Body of pancreas (tissue), 4 donors: ENCODE measurements around the gene BICD2. TPM values are rescaled to one million over a fixed set of nuclear protein-coding genes. Genes with fewer than 3 reads are reported as not detected.
A peak's percentile ranks its signal among the peaks of the same experiment; 100 is the strongest.

Experiments used
- ATAC-seq: fragments of 150-250 bp; one replicate; pipeline ENCODE4 v1.9.1; 2016
- DNase-seq, 4 donors: peaks; one replicate each; pipeline ENCODE4 v3.0.0-alpha.2; 2019
- H3K27ac ChIP-seq, 4 donors: fragments of 200-600 bp; sonication (generic); 1 replicate in 3 of 4; 2 replicates in 1 of 4; pipeline versions ENCODE4 v1.5.1 to v1.6.1; 2016 to 2019; ENCODE audit warnings: mild to moderate bottlenecking in 1 of 4, mixed read lengths in 1 of 4, moderate library complexity in 1 of 4
- H3K27me3 ChIP-seq, 2 donors: fragments of 200-600 bp; sonication (generic); one replicate each; pipeline ENCODE4 v1.6.0; 2016; ENCODE audit warnings: mild to moderate bottlenecking in 1 of 2
- H3K36me3 ChIP-seq, 2 donors: fragments of 200-600 bp; sonication (generic); replicated peaks in 1 of 2; 2 replicates each; pipeline ENCODE4 v1.5.1; 2016; ENCODE audit warnings: low read depth in 2 of 2; ENCODE audit not compliant: insufficient read depth in 1 of 2
- H3K4me1 ChIP-seq: fragments of 200-600 bp; sonication (generic); one replicate; pipeline ENCODE4 v1.6.0; 2016
- H3K4me3 ChIP-seq, 2 donors: fragments of 200-600 bp; sonication (generic); 1 replicate in 1 of 2; 2 replicates in 1 of 2; pipeline ENCODE4 v1.5.1; 2016 to 2019
- H3K9me3 ChIP-seq, 3 donors: fragments of 200-600 bp; sonication (generic); 1 replicate in 2 of 3; 2 replicates in 1 of 3; pipeline ENCODE4 v1.5.1; 2016
- CTCF ChIP-seq, 7 experiments: fragments of 450-650 bp in 4 of 7; fragments of 200-600 bp in 3 of 7; sonication (generic) in 3 of 7; IDR thresholded peaks; one replicate each; pipeline ENCODE4 v1.5.1; 2016 to 2019; ENCODE audit warnings: antibody characterized with exemption in 7 of 7
- POLR2A ChIP-seq, 3 donors: fragments of 450-650 bp; IDR thresholded peaks; one replicate each; pipeline ENCODE4 v1.6.1; 2016; ENCODE audit warnings: antibody characterized with exemption in 3 of 3, mild to moderate bottlenecking in 2 of 3
- WGBS, 2 donors: methylation state at CpG; one replicate each; pipeline ENCODE4 v1.1.5; 2017; 5-methylcytosine and 5-hydroxymethylcytosine counted together
- intact Hi-C: fragments of 100-400 bp; cut with DNase I; formaldehyde crosslinking; loops from one replicate; pipeline ENCODE4 v1.15.1; 2023
- total RNA-seq, 2 donors: library from RNA; depleted of rRNA; stranded (reverse); fragments of >200 nt; gene quantifications; one replicate each; pipeline ENCODE4 v1.1.0, GENCODE V29; 2016

BICD2 gene
- total RNA-seq, 2 donors from 2014 or later = 16.1 to 16.8 TPM

GRCh38 chr9:92740446-92740961 is 24.1 kb downstream of the BICD2 start:
- H3K9me3 ChIP-seq = no peaks in the 10 kb centered on the region
- TF ChIP-seq POLR2A (IDR thresholded peaks at IDR 0.05) (no peak), CTCF (IDR thresholded peaks at IDR 0.05) (no peak)
- H3K27me3 ChIP-seq = no peaks in the 10 kb centered on the region
- peak overlapping the region in 1 of 4 donors; percentile 56 for H3K27ac ChIP-seq
- peaks cover 37% of the 10 kb centered on the region for H3K4me1 ChIP-seq
- H3K4me3 ChIP-seq = no peak overlapping the region
- ATAC-seq (no peak), DNase-seq (no peak)
- intact Hi-C loops = no loop called here
- 14 to 20% methylated on average over 6 to 7 of the region's 7 CpGs for WGBS, 2 donors
- no peaks in the 10 kb centered on the region for H3K36me3 ChIP-seq

DNA sequence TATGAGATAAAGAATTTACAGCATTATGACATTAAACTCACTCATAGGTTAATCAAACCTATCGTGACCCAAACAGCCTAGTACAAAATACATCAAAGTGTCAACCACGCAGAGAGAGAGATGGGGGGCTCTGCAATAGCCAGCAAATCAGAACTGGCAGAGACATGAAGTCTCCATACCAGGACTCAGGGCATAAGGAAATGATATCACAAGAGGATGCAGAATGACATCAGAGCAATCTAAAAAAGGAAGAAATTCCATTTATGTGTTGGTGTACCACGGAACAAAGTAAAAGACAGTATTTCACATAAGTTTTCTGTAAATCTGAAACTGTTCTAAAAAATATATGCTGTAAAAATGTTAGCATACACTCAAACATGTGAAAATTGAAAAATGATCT is 24.6 kb downstream of the BICD2 start:
- DNase-seq (no peak), ATAC-seq (no peak)
- H3K9me3 ChIP-seq = no peaks in the 10 kb centered on the region
- peaks cover 37% of the 10 kb centered on the region for H3K4me1 ChIP-seq
- TF ChIP-seq POLR2A (IDR thresholded peaks at IDR 0.05) = no peak
- TF ChIP-seq CTCF (IDR thresholded peaks at IDR 0.05) = no peak
- H3K27me3 ChIP-seq = no peaks in the 10 kb centered on the region
- no peak overlapping the region for H3K4me3 ChIP-seq
- peak overlapping the region in 1 of 4 donors; percentile 56 for H3K27ac ChIP-seq
- intact Hi-C loops = no loop called here
- WGBS, 2 donors = 46 to 68% methylated on average over 3 of the region's 3 CpGs
- H3K36me3 ChIP-seq = no peaks in the 10 kb centered on the region

- WGBS, 2 donors = 77 to 88% methylated on average over 7 to 11 of the region's 11 CpGs
- Histone ChIP-seq H3K27ac (peak overlapping the region in 1 of 4 donors; percentile 1), H3K4me3 (no peak overlapping the region), H3K4me1 (peaks cover 37% of the 10 kb centered on the region), H3K27me3 (no peaks in the 10 kb centered on the region), H3K36me3 (no peaks in the 10 kb centered on the region), H3K9me3 (no peaks in the 10 kb centered on the region)
- TF ChIP-seq CTCF (IDR thresholded peaks at IDR 0.05) = no peak
- no peak for TF ChIP-seq POLR2A (IDR thresholded peaks at IDR 0.05)
- intact Hi-C loops = no loop called here
- DNase-seq = no peak
- no peak for ATAC-seq
Observed at GRCh38 chr9:92739346-92739970, 25.2 kb downstream of the BICD2 start.

DNA sequence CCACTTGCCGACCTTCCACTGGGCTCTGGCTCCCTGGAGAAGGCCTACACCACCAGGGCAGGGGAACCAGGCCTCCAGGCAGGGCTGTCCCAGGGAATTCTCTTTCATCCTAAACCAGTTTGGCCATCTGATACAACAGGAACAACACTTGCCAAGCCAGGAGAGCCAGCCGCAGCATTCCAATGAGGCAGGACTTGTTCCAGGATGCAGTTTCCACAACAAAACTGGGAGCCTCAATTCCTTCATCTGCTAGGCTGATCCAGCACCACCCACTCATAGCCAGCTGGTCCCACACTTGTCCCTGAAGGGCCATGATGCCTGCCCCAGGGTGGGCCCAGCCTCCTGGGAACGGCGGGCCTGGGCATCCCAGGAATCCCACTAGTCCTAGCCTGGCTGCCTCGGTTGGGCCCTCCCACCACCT is 26.0 kb downstream of the BICD2 start:
- 80% methylated on average over 5 of the region's 5 CpGs; no CpG with 5 or more reads in 1 of the 2 donors for WGBS, 2 donors
- Histone ChIP-seq H3K36me3 (no peaks in the 10 kb centered on the region), H3K4me3 (no peak overlapping the region), H3K9me3 (no peaks in the 10 kb centered on the region), H3K27ac (peak overlapping the region in 1 of 4 donors; percentile 33), H3K27me3 (no peaks in the 10 kb centered on the region), H3K4me1 (peaks cover 37% of the 10 kb centered on the region)
- TF ChIP-seq POLR2A (IDR thresholded peaks at IDR 0.05) = no peak
- no peak for TF ChIP-seq CTCF (IDR thresholded peaks at IDR 0.05)
- intact Hi-C loops = no loop called here
- peak in 1 of 4 donors; percentile 34 for DNase-seq
- ATAC-seq = peak; percentile 62
